ENCODE results near the gene VIPR1.

The VIPR1 gene

DNA sequence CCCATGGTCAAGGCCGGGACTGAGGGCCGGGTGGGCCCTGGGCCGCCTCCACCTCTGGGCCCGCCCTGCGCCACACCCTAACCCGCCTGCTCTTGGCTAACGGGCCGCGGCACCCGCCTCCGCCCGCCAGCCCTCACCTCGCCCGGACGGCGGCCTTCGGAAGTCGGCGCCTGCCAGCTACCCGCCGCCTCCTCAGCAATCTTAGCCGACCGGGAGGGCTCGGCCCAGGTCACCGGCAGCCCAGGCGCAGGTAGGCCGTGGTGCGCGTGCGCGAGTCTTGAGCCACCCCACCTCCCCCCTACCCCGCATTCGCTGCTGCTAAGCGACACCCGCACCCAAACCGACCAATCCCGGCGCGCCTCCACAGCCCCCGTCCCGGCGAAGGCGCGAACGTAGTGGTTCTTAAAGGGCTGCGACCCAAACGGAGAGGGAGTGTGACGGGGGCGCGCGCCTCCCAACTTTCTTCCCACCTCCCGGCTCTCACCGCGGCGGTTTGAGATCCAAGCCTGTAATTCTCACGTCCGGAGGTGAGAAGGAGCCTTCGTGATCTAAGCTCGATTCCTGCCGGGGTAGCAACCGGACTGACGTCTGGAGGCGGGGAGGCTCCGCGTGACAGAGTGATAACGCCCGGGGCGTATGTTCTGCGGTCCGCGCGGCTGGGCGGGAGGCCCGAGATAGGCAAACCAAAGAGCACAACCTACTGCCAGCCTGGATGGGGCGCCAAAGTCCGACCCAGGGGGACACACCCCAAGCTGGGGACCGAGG lies 79.4 kb downstream of the VIPR1 start, which contains the start of gene SEC22C:
Gene SEC22C, minus strand, starts transcription at position 259 of the 765 bp plus-strand sequence. CDS start 12,921 bp downstream, outside the sequence.
- peak; percentile 94 for DNase-seq

- no peak for DNase-seq
Observed at GRCh38 chr3:42582474-42583070, 80.1 kb downstream of the VIPR1 start.
